Osteocyte (in vitro differentiated cells): ENCODE measurements around the gene ACKR2. TPM values are rescaled to one million over a fixed set of nuclear protein-coding genes. Genes with fewer than 3 reads are reported as not detected.

Experiments
- DNase-seq: peaks from one replicate; pipeline ENCODE4 v3.0.0; 2021; ENCODE audit warnings: mixed read lengths; ENCODE audit not compliant: unreplicated experiment; ENCODE audit errors: extremely low spot score
- H3K27ac Mint-ChIP-seq: one replicate; pipeline ENCODE4 v1.8.0; 2021; ENCODE audit warnings: mild to moderate bottlenecking, mixed read lengths; ENCODE audit not compliant: unreplicated experiment
- H3K27me3 Mint-ChIP-seq: one replicate; pipeline ENCODE4 v1.8.0; 2021; ENCODE audit warnings: mixed read lengths; ENCODE audit not compliant: unreplicated experiment
- H3K36me3 Mint-ChIP-seq: one replicate; pipeline ENCODE4 v1.8.0; 2021; ENCODE audit warnings: mixed read lengths; ENCODE audit not compliant: unreplicated experiment
- H3K4me1 Mint-ChIP-seq: one replicate; pipeline ENCODE4 v1.8.0; 2021; ENCODE audit warnings: mixed read lengths; ENCODE audit not compliant: unreplicated experiment
- H3K4me3 Mint-ChIP-seq: one replicate; pipeline ENCODE4 v1.8.0; 2021; ENCODE audit warnings: mild to moderate bottlenecking, moderate library complexity, mixed read lengths; ENCODE audit not compliant: unreplicated experiment
- H3K9me3 Mint-ChIP-seq: one replicate; pipeline ENCODE4 v1.8.0; 2021; ENCODE audit warnings: mixed read lengths; ENCODE audit not compliant: unreplicated experiment
- CTCF ChIP-seq: fragments of 200-600 bp; sonication (generic); IDR thresholded peaks from 2 replicates; pipeline ENCODE4 v1.5.0; 2021; ENCODE audit warnings: antibody characterized with exemption, mild to moderate bottlenecking, moderate library complexity
- total RNA-seq: library from RNA; stranded (reverse); gene quantifications from 2 replicates; pipeline ENCODE4 v1.2.1, GENCODE V29; 2021

Gene ACKR2
- total RNA-seq, 1 donor from 2014 or later, result 0.19 TPM

- no peak for TF ChIP-seq CTCF
- H3K4me1 Mint-ChIP-seq, result peaks cover 11% of the 10 kb centered on the region
- DNase-seq, result peak; percentile 80
- no peaks in the 10 kb centered on the region for H3K9me3 Mint-ChIP-seq
- no peaks in the 10 kb centered on the region for H3K36me3 Mint-ChIP-seq
- no peak overlapping the region for H3K4me3 Mint-ChIP-seq
- peaks cover 18% of the 10 kb centered on the region for H3K27me3 Mint-ChIP-seq
- H3K27ac Mint-ChIP-seq, result no peak overlapping the region
These were observed 39.6 kb upstream of the ACKR2 start for GRCh38 chr3:42769477-42770131.

GRCh38 chr3:42771271-42771670 lies 38.0 kb upstream of the ACKR2 start:
- TF ChIP-seq CTCF, result no peak
- no peak overlapping the region for H3K27ac Mint-ChIP-seq
- no peak for DNase-seq
- H3K4me1 Mint-ChIP-seq, result peaks cover 11% of the 10 kb centered on the region
- H3K36me3 Mint-ChIP-seq, result no peaks in the 10 kb centered on the region
- no peaks in the 10 kb centered on the region for H3K9me3 Mint-ChIP-seq
- H3K4me3 Mint-ChIP-seq, result no peak overlapping the region
- H3K27me3 Mint-ChIP-seq, result peaks cover 9% of the 10 kb centered on the region

DNA sequence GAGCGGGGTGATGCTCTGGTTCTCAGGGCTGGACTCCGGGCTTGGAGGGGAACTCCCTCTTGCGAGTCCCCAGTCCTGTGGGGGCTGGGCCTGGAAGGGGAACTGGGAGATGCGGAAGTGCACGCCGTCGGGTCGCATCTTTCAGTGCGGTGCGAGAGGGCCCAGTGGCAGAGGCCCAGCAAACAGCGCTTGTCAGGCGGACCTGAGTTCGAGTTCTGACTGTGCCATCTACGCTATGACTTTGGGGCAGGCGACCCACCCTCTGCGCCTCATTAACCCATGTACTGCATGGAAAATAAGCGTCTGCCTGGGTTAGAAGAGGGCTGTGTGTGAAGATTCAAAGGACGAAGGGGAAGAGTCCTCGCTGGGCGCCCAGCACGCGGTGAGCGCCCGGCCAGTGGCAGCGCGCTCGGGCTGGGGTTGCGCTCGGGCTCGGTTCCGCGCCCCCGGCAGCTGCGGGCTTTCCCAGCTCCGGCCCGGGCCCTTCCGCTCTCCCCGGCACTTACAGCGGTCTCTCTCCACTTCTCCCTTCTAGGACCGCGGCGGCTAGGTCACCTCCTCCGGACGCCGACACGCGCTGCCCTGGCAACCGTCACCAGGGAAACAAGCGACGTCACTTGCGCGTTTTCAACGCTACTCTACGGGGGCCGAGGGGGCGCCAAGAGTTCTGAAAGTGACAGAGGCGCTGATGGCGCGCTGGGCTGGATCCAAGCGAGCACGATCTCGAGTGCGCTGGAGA lies 36.4 kb upstream of the ACKR2 start, which contains the start of gene CCDC13:
TSS of gene CCDC13 (minus strand) at position 584 of the 739 bp plus-strand sequence. CDS start 14,908 bp downstream, outside the sequence.
- H3K27me3 Mint-ChIP-seq, result no peaks in the 10 kb centered on the region
- DNase-seq, result peak; percentile 95
- H3K36me3 Mint-ChIP-seq, result no peaks in the 10 kb centered on the region
- H3K4me1 Mint-ChIP-seq, result peaks cover 11% of the 10 kb centered on the region
- peak within 1 kb of the TSS; percentile 66 for H3K27ac Mint-ChIP-seq
- no peaks in the 10 kb centered on the region for H3K9me3 Mint-ChIP-seq
- TF ChIP-seq CTCF, result no peak
- peak within 1 kb of the TSS; percentile 84 for H3K4me3 Mint-ChIP-seq

GRCh38 chr3:42773409-42773751 lies 35.9 kb upstream of the ACKR2 start:
- no peak for DNase-seq
- peak overlapping the region; percentile 66 for H3K27ac Mint-ChIP-seq
- H3K9me3 Mint-ChIP-seq, result no peaks in the 10 kb centered on the region
- peak overlapping the region; percentile 84 for H3K4me3 Mint-ChIP-seq
- no peak for TF ChIP-seq CTCF
- H3K27me3 Mint-ChIP-seq, result no peaks in the 10 kb centered on the region
- peaks cover under 1% of the 10 kb centered on the region for H3K36me3 Mint-ChIP-seq
- H3K4me1 Mint-ChIP-seq, result peaks cover 11% of the 10 kb centered on the region

- Mint-ChIP-seq H3K27ac (no peak overlapping the region), H3K36me3 (peaks cover 12% of the 10 kb centered on the region), H3K9me3 (no peaks in the 10 kb centered on the region), H3K27me3 (no peaks in the 10 kb centered on the region), H3K4me3 (no peak overlapping the region), H3K4me1 (peaks cover 4% of the 10 kb centered on the region)
- no peak for DNase-seq
- no peak for TF ChIP-seq CTCF
These were observed 30.6 kb upstream of the ACKR2 start for GRCh38 chr3:42778644-42779043.
